ENCODE measurements around the gene CDCP1.

Gene CDCP1

DNA sequence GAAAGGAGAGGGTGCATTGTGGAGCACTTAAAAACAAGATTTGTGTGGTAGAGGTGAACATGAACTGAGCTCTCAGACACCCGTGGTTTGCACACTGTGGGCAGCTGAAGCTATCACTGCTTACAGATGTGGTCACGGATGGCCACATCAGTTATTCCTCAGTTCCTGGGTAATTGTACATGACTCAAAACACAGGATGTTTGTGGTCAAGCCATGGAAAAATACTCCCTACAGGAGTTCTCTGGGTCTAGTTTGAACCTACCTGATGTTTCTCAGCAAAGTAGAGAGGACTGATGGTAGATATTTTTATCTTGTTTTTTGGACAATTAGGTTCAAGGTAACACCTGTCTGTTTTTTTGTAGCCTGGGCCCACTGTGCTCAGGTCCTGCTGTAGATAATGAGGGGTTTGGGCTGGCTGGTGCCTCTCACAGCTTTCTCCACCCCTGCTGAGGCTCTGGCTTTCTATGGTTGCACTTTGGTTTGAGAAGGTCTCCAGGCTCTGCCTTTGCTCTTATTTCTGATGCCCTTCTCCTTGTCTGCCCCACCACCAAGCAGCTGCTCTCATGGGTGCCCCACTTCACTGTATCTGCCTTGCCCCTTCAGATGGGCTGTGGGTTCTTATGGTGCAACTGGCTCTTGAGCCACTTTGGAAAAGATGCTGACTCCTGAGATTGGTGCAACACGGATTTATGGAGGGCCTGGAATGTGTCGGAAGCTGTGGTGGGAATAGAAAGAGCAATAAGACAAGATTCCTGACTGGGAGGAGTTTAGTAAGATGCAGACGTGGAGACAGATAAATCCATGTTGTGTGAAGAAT is 40.1 kb downstream of the CDCP1 start:
- DNase-seq, result peak; percentile 82

DNA sequence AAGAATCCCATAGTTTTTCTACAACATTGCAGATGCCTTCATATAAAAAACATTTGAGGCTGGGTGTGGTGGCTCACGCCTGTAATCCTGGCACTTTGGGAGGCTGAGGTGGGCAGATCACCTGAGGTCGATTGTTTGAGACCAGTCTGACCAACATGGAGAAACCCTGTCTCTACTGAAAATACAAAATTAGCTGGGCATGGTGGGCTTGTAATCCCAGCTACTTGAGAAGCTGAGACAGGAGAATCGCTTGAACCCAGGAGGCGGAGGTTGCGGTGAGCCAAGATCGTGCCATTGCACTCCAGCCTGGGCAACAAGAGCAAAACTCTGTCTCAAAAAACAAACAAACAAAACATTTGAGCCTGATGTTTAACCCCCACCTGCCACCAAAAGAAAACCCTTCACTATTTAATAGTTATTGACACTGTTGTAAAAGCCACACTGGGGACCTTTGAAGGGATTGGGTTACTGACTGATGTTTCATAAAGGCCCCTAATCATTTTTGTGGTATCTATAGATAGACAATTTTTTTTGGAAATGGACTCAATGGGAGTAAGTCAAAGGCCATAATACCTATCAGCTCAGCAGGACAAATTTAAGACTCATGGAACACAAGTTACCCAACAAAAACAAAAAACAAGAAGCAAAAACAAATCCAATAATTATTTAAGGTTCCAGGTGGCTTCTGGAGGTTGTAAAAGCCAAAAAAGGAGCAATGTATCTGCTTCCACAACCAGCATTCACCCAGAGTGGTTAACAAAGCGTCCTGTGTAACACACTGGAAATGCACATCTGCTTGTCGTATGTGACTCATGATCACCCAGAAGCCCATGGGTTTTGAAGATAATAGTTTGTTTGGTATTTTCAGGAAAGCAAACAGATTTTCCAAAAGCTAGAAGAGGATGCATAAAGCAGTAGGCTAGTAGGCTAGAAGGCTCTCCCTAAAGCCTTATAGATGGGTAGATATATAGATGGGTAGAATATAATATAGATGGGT is 41.2 kb downstream of the CDCP1 start:
- DNase-seq, result no peak

DNA sequence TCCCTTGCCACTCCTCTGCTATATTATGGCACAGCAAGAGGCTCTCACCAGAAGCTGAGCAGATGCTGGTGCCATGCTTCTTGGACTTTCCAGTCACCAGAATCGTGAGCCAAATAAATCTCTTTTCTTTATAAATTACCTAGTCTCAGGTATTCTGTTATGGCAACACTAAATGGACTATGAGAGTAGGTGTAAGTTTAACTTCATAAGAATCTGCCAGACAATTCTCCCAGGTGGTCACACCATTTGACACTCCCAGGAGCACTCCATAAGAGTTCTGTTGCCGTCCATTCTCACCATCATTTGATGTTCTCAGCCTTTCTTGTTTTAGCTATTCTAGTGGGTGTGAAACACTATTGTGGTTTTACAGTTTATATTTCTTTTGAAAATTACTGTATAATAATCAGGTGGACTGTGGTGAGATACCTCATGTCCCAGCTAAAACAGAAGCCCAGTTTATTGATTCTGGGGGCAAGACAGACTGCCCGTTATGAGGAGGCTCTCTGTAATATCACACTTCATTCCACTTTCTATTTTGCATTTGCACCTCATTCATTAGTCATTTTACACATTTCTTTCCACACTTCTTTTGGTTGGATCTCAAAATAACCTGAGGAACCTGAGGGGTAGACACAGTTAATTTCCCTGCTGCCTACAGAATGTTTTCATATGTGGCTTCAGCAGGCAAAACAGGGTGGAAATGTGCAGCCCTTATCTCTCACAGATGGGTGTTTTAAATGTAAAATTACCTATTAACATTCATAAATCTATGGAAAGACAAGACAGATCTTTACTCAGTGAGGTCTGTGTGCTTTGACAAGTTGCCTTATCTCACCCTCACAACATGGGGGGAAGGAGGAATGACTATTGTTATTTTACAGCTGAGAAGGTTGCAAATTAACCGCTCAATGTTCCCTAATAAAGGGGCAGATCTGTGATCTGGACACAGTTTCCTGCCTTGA is 42.1 kb downstream of the CDCP1 start:
- DNase-seq, result no peak

DNA sequence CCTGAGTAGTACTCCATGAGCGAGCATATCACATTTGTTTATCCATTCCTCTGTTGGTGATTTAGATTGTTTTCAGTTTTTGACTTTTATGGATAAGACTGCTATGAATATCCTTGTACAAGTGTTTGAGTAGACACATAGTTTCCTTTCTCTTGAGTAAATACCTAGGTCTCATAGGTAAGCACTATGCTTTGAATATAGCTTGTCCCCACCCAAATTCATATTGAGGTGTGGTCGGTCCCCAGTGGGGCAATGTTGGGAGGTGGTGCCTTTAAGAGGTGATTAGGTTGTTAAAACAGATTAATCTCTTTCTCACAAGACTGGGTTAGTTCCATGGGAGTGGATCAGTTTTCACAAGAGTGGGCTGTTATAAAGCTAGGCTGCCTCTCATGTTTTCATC is 42.8 kb downstream of the CDCP1 start:
- no peak for DNase-seq

DNA sequence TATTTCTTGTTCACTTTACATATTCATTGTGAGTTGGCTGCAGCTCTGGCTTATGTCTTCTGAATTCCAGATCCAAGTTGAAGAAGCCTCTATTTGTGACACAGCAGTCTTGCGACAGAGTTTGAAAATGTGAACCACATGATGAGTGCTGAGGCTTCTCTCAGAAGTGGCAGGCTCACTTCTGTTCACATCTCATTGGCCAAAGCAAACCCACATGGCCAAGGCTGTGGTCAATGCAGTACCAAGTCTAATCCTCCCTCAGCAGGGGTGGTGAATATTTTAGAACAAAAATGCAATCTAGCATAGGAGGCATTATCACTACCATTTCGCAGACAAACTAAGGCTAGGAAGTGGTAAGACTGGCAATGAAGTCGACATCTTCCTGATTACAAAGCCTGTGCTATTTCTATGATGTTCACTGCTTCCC is 45.2 kb downstream of the CDCP1 start:
- no peak for DNase-seq

DNA sequence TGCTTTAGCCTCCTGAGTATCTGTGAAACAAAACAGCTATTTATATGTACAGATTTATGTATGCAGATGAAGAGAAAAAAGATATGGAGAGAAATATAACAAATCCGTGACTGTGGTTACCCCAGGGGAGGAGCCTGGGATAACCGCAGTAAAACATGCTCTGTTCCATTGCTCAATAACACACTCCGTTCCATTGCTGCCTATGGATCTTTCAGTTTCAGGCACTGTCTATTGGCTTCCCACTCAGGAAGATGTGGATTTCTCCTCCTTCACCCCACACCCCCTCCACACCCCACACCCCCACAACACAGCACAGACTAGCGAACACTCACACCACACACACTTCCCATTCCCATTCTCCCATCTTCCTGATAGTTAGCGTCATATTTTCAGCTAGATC is 47.9 kb downstream of the CDCP1 start:
- no peak for DNase-seq

DNA sequence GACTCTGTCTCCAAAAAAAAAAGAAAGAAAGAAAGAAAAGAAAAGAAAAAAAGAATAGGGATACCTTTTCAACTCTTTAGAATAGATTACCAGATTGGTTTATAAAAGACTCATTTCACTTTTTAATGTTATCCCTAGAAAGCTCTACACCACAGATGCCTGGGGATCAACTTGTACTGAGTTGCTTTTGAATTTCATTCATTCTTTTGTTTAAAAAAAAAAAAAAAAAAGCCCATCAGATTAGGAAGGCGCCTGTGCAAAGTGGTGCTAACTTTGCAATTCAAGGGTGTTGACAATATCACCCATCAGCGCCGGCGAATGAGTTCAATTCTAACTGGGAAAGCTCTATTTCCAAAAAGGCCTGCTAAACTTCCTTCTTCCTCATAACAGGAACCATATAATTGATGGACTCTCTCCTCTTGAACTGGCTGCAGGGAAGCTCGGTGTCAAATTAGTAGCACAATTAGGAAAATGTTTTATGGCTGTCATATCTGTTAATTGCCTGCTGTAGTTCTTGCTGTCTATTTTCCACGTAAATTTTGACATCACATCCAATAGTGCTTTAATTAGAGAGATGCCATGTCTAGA is 48.8 kb downstream of the CDCP1 start:
- DNase-seq, result no peak

DNA sequence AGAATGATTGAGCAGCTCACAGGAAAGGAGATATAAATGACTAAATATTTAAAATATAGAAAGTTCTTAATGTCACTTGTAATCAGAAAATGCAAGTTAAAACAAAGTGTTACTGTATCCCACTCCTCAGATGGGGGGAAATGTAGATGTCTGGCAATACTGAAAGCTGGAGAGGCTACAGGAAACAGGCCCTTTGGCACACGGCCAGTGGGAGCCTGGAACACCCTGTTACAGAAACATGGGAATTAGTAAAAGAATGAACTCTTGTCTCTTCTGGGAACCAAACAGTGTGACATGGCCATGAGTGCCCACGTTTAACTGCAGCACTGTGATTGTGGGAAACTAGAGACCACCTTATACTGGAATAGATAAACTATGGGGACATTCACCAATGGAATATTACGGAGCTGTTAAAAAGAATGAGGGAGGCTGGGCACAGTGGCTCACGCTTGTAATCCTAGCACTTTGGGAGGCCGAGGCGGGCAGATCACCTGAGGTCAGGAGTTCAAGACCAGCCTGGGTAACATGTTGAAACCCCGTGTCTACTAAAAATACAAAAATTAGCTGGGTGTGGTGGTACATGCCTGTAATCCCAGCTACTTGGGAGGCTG is 50.2 kb downstream of the CDCP1 start:
- no peak for DNase-seq

DNA sequence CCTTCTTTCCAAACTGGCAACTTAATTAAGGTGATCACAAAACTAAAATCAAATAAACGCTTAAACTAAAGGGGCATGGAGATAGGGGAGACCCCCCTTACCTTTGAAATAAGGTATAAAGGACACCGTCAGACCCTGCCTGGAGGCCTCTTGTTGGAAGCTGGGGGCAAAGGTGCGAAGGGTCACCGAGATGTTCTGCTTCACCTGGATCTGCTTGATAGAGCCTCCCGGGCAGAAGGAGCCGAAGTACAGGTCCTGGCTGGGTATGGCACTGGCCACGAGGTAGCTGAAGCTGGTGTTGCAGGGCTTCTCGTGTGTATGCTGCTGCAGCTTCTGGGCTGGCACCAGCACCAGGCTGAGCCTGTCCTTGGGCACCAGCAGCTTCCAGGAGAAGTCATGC is 53.0 kb downstream of the CDCP1 start:
- no peak for DNase-seq

DNA sequence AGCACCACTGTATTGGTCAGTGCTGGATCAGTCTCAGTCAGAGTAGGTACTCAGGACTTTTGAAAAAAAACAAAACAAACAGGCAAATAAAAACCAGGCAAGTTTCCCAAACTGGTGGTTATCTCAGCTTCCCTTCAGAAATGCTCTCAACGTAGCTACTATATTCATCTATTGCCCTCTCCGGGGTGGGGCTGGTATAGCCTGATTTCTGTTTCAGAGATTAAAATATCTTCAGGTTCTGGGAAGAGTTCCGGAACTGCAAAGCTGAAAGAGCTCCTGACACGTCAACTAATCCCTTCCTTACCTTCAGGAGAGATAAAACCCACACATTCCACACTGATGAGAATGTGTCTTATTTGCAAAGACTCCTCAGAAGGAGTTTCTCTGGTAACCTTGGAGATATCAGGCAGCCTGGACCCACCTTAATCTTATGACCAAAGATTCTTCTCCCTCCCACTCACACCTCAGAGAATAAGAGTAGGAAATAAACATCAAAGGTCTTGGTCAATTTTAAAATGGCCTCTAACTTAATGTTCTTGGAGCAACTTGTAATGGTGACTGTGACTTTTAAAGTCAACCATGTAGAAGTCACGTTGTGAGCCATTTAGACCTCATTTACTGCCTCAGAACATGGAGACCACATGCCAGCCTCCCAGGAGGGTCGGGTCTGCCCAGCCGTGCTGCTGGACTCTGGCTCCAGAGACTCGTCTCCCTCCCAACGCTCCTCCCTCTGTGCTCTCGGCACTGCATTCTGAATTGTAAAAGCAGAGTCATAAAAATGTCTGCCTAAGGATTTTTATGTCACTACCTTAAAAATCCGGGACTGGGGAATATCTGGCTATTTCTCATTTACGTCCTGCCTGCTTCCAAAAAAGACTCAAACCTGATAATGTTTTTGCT is 53.8 kb downstream of the CDCP1 start:
- DNase-seq, result no peak

DNA sequence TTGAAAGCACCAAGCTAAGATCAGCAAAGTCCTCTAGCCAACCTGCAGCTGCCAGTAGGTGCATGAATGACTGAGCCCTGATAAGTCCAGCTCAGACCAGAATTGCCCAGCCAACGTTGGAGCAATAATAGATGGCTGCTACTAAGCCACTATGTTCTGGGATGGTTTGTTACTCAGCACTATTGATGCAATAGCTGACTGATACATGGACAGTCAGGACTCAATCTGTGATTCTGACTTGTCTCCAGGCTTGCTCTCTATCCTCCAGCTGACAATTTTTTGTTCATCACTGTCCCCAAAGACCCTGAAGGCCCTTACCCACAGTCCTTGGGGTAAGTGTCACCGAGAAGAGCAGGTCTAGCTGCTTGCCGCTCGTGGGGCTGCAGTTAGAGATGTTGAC is 55.3 kb downstream of the CDCP1 start:
- no peak for DNase-seq

DNA sequence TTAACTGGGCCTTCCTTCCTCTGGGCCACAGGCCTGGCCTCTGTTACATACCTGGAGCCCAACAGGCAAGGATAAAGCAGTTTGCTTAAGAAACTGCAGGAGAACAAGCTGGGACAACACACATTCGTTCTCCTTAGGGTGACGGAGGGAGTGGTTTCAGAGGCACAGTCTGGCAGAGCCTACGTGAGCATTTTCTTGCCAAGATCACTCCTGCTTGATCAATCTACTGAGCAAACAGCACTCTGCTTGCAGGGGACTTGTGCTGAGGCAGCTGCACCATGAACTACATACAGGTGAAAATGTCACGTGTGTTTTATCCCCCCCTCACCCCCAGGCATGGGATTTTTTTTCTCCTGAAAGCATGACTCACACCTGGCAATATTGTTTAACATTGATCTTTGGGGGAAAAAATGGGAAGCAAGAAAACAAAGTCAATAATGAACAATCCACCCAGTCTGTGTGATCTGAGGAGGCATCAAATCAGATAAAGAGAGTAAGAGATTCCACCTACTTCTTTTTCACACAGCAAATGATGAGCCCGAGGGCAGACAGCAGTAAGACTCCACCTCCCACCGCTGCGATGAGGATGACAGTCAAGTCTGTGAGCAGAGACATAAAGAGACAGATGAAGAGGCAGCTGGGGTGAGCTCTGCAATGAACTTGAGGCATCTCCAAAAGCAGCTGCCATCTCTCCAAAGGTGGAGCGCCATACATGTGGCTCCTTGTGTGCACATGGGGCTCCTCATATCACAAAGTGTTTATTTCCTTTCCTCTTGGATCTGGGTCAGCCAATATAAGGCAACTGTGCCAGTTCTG is 57.4 kb downstream of the CDCP1 start:
- DNase-seq, result no peak

DNA sequence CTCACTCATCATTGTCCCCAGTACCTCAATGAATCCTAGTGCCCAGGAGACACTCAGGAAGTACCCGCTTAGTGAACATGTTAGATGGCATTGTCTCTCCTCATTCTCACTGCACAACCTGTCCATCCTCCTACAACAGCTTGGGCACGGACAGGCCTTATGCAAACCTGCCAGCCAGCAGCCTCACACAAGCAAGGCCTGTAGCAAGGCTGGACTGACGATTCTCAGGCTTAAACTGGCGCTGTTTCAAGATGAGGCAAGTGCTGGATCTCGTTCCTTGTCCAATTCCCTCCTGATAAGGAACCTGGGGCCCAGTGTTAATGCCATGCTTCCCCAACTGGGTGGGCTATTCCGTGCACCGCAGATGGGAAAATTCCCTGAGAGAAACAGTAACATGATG is 59.0 kb downstream of the CDCP1 start:
- no peak for DNase-seq

DNA sequence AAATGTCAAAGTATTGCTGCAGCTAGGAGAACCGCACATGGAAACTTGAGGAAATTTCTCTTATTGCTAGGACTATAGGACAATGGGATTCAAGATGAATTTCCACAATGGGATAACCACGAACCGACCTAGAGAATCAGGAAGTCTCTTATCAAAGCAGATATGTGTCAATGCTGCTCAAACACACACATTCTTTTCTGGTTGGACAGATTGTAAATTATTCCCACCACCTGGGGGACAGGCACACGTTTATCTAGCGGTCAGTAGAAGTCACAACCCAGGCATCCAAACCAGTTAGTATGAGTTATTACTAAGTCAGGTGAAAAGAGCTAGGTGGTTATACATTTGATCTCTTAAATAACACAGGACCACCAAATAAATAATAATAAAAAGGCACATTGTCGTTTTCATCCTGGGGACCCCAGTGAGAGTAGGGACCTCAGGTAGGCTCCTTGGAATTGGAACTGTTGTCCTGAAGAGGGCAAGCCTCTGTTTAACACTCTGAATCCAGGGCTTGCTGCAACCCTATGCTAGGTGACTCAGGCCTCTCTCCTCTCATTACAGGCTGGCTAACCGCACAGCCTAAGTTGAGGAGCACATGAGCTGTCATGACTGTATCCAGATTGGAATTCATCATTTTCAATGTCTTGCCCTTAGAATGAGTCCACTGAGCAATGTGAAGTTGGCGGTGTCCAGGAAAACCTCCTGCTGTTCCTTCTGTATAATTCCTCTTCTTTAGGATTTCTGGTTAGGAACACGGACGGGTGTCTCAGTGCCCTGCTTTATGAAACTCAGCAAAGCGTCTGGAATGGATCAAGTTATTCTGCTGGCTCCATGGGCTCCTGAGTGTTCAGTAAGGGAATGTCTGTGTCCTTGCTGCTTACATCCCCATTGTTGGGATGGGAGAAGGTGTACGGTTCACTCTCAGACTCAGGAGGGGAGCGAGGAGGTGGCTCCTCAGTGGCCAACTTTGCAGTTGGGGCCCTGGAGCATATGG is 61.1 kb downstream of the CDCP1 start:
- no peak for DNase-seq

DNA sequence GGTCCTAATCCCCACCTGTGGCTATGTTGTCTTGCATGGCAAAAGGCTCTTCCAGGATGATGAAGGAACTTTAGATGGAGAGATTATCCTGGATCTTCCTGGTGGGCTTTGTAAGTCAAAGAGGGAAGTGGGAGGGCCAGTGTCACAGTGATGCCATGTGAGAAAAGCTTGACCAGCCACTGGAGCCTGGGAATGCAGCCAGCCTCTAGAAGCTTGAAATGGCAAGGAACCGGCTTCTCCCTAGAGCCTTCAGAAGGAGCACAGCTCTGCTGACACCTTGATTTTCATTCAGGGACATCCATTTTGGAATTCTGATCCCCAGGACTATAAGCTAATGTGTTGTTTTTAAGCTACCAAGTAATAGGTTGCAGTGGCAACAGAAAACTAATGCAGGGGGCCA is 61.8 kb downstream of the CDCP1 start:
- DNase-seq, result no peak

DNA sequence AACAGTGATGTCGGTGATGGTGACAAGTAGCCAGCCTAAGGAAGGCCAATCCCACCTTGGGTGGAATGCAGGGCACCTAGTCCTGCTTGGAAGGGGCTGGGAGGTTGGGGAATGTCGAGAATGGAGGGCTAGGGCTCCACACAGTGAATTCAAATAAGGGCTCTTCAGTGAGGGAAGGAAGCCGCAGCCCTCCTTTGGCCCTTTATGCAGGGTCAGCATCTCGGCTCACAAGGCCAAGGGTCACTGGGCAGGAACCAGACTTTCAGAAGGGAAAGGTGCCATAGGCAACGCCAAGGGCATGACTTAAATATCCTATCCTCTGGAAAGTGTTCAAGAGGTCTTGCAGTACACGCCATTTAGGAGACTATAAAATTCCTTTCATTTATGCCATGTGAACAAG is 63.2 kb downstream of the CDCP1 start:
- no peak for DNase-seq

DNA sequence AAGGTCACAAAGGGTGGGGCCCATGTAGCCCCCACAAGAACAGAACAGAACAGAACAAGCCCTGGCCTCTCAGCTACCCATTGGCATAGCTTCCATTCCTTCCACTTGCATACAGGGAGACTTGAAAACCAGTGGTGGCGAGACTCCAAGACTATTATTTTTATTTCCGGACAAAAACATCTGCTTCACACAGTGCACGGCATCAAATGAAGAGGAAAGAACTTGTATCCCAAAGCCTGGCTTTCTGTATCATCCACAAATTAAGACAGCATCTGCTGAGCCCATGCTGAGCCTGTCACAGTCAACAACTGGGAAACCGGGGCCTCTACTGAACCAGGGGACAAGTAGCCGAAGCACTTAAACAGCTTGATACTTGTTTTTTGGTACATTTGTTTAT is 64.0 kb downstream of the CDCP1 start:
- no peak for DNase-seq

DNA sequence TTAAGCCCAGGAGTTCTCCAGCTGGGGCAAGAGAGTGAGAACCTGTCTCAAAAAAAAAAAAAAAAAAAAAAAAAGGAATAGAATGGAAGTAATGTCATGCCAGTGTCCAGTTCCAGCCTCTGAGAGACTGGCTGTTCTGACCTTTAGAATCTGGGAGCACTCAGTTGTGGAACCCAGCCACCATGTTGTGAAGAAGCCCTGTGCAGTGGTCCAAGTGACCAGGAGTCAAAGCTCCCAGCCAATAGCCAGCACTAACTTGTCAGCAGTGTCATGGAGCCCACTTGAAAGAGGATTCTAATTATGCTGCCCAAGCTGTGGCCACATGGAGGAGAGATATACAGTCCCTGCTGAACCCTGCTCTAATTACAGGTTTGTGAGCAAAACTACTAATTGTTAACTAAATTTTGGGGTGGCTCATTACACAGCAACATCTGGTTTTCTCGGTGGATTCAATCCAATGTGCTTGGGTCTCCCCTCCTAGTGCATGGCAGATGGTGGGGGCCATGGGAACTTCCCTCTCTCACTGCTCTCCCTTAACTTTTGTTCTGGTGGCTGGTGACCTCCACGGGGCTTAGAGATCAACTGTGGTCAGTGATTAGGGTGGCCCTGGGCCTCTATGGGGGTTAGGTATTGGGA is 64.6 kb downstream of the CDCP1 start:
- DNase-seq, result no peak
